Activated T-helper 2 cell treated with anti-CD3 and anti-CD28 coated beads, Interferon-gamma antibody, Interleukin-2, Interleukin-4, amounts not matched to agents 10 μg/mL and 5 μg/mL and 100 μg/mL, durations not matched to agents 14 hours and 24 hours and 36 hours (primary cell): ENCODE data around the gene CLIP1. TPM values are rescaled to one million over a fixed set of nuclear protein-coding genes. Genes with fewer than 3 reads are reported as not detected.
A peak's percentile ranks its signal among the peaks of the same experiment; 100 is the strongest.

Experiments
- DNase-seq: peaks from one replicate; pipeline ENCODE4 v3.0.0; 2021; ENCODE audit warnings: low spot score
- H3K27ac Mint-ChIP-seq: one replicate; pipeline ENCODE4 v1.8.0; 2021; ENCODE audit warnings: mixed read lengths
- H3K27me3 Mint-ChIP-seq: one replicate; pipeline ENCODE4 v1.8.0; 2021; ENCODE audit warnings: low read depth, mixed read lengths
- H3K36me3 Mint-ChIP-seq: one replicate; pipeline ENCODE4 v1.8.0; 2021; ENCODE audit warnings: low read depth, mixed read lengths
- H3K4me1 Mint-ChIP-seq: one replicate; pipeline ENCODE4 v1.8.0; 2021; ENCODE audit warnings: low read depth, mixed read lengths
- H3K4me3 Mint-ChIP-seq: one replicate; pipeline ENCODE4 v1.8.0; 2021; ENCODE audit warnings: low read depth, mild to moderate bottlenecking, moderate library complexity, mixed read lengths
- H3K9me3 Mint-ChIP-seq: one replicate; pipeline ENCODE4 v1.8.0; 2021; ENCODE audit warnings: mixed read lengths
- intact Hi-C: fragments of 100-400 bp; cut with micrococcal nuclease; formaldehyde crosslinking; loops from one replicate; pipeline ENCODE4 v1.15.1; 2023
- total RNA-seq: library from RNA; stranded (reverse); gene quantifications from 2 replicates; pipeline ENCODE4 v1.2.3, GENCODE V29; 2022

The CLIP1 gene
- total RNA-seq, 1 donor from 2014 or later = 59.9 TPM

DNA sequence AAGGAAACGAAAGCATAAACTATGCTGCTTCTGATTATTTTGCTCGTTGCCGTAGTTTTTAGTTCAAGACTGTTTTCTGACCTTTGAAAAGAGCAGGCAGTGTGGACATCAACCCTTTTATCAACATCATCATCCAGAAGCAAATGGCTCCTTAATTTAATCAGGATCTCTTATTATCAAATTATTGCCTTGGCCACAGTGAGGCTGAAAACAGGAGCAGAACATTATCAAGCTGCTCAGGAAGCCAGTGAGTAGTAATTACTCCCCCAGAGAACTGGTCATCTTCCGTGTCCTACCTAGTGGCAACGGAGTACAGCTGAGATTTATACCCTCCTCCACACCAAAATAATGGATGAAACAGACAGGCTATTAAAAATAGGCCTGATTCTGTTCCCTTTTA lies 194.4 kb downstream of the CLIP1 start:
- intact Hi-C loops = loop anchor here (10.0 kb wide), 2 partner anchors 297 to 393 kb away; partner anchors contain the start of genes KNTC1 and RSRC2
- Mint-ChIP-seq H3K9me3 (no peaks in the 10 kb centered on the region), H3K4me3 (no peak overlapping the region), H3K4me1 (peaks cover 22% of the 10 kb centered on the region), H3K27ac (no peak overlapping the region), H3K36me3 (peaks cover 37% of the 10 kb centered on the region), H3K27me3 (no peaks in the 10 kb centered on the region)
- DNase-seq = no peak

GRCh38 chr12:122227341-122227740 lies 195.1 kb downstream of the CLIP1 start:
- Mint-ChIP-seq H3K27ac (peak overlapping the region; percentile 12), H3K27me3 (no peaks in the 10 kb centered on the region), H3K4me1 (peaks cover 22% of the 10 kb centered on the region), H3K4me3 (peak overlapping the region; percentile 73), H3K9me3 (no peaks in the 10 kb centered on the region), H3K36me3 (peaks cover 38% of the 10 kb centered on the region)
- DNase-seq = no peak
- intact Hi-C loops = loop anchor here (2.0 to 10.0 kb wide), 3 partner anchors 17 to 393 kb away; partner anchors contain the start of genes KNTC1 and RSRC2

GRCh38 chr12:122226366-122227125 lies 195.9 kb downstream of the CLIP1 start:
- DNase-seq = no peak
- Mint-ChIP-seq H3K4me3 (peak overlapping the region; percentile 73), H3K9me3 (no peaks in the 10 kb centered on the region), H3K27ac (peak overlapping the region; percentile 12), H3K27me3 (no peaks in the 10 kb centered on the region), H3K36me3 (peaks cover 39% of the 10 kb centered on the region), H3K4me1 (peaks cover 22% of the 10 kb centered on the region)
- intact Hi-C loops = loop anchor here (1.0 to 10.0 kb wide), 4 partner anchors 18 to 392 kb away; partner anchors contain the start of genes KNTC1, RSRC2 and VPS33A

DNA sequence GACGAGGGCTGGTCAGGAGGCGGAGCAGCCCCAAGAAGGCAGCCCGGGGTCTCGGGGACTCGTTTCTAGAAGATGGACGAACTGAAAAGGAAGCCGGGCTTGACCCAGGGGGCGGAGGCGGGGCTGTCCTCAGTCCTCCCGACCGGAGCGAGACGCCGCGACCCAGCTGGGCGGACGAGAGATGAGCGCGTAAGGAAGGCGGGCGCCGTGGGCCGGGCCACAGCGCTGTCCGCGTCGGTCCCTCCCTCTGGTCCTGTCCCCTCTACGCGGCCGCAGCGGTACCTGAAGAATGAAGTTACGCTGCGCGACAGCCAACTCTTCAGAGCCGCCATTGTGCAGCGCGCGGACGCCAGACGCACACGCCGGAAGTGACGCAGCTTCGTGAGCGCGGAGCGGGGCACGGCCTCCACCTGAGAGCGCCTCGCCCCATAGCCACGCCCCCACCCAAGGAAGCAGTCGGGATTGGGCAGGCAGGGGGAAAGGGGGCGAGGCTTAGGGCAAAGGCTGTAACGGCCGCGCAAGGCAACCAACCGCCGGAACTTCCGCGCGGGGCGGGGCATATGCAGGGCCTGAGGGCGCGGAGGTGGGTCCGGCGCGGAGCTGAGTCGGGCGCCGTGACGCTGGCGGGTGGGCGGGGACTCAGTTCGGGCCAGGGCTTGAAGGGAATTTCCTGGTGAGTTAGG lies 196.6 kb downstream of the CLIP1 start, which contains the start of gene DIABLO:
DIABLO (minus strand) TSS at position 370 of the 683 bp plus-strand sequence; CDS start at position 332, 38 bp downstream.
- no peaks in the 10 kb centered on the region for H3K9me3 Mint-ChIP-seq
- intact Hi-C loops = loop anchor here (1.0 to 10.0 kb wide), 4 partner anchors 19 to 391 kb away; partner anchors contain the start of genes KNTC1, RSRC2 and VPS33A
- H3K36me3 Mint-ChIP-seq = peaks cover 41% of the 10 kb centered on the region
- peak within 1 kb of the TSS; percentile 88 for H3K4me3 Mint-ChIP-seq
- no peaks in the 10 kb centered on the region for H3K27me3 Mint-ChIP-seq
- peak; percentile 100 for DNase-seq
- H3K4me1 Mint-ChIP-seq = peaks cover 22% of the 10 kb centered on the region
- H3K27ac Mint-ChIP-seq = peak within 1 kb of the TSS; percentile 89

Other genes with a start within 250 kb of the CLIP1 start
- gene IL31, start 248.4 kb downstream of the CLIP1 start, total RNA-seq = 54.3 and 55.9 TPM in 2 replicates
- gene LRRC43, start 239.5 kb downstream of the CLIP1 start, total RNA-seq = 1.0 and 1.6 TPM in 2 replicates
- 1.0 and 1.6 TPM in 2 replicates for gene B3GNT4, start 219.0 kb downstream of the CLIP1 start, total RNA-seq
- 54.7 and 56.5 TPM in 2 replicates for gene DIABLO, start 196.6 kb downstream of the CLIP1 start, total RNA-seq
- gene VPS33A, start 156.2 kb downstream of the CLIP1 start, total RNA-seq = 25.3 and 26.8 TPM in 2 replicates
- 38.6 and 39.7 TPM in 2 replicates for gene ZCCHC8, start 78.3 kb upstream of the CLIP1 start, total RNA-seq
- 105 and 107 TPM in 2 replicates for gene RSRC2, start 104.3 kb upstream of the CLIP1 start, total RNA-seq
- gene KNTC1, start 104.6 kb upstream of the CLIP1 start, total RNA-seq = 121 and 122 TPM in 2 replicates